SH-SY5Y (cell line): ENCODE results near the gene MROH8.

Experiments used
- GATA2 ChIP-seq: IDR thresholded peaks from 2 replicates; pipeline ENCODE4 v1.6.1; 2011; ENCODE audit warnings: mild to moderate bottlenecking, low read depth, low read length
- GATA3 ChIP-seq: IDR thresholded peaks from 2 replicates; pipeline ENCODE4 v1.6.1; 2011; ENCODE audit warnings: low read depth, mild to moderate bottlenecking, low read length, moderate library complexity

DNA sequence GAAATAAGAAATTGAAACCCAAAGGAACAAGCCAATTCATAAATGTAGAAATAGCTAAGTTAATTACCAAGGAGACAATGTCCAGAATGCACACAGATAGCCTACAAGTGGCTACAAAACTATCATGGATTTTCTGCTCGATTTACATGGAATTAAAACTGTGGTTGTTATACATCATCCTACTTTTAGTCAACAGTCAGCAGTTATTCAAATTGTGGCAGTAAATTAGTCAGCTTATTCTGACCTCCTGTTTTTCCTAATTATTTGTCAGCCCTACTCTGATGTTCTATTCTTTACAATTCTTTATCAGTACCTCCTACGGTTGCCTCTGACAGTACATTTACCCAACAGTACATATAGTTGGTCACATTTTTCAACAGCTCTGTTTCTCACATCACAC, 113.2 kb downstream of the MROH8 start:
- TF ChIP-seq GATA2 = no peak
- TF ChIP-seq GATA3 = no peak
